Esophagus squamous epithelium (tissue), 4 donors: ENCODE data around the gene SFMBT2.

Experiments used
- POLR2A ChIP-seq, 4 donors: fragments of 450-650 bp; IDR thresholded peaks; one replicate each; pipeline ENCODE4 v1.6.1; 2017; ENCODE audit warnings: antibody characterized with exemption in 4 of 4, mild to moderate bottlenecking in 4 of 4, moderate library complexity in 3 of 4
- TF ChIP-seq, protein P1 (sequence below), 6 experiments: fragments of 450-650 bp in 4 of 6; fragments of 200-600 bp in 2 of 6; sonication (generic) in 2 of 6; IDR thresholded peaks; one replicate each; pipeline ENCODE4 v1.5.1; 2016 to 2019; ENCODE audit warnings: antibody characterized with exemption in 6 of 6, mild to moderate bottlenecking in 4 of 6, moderate library complexity in 4 of 6

DNA sequence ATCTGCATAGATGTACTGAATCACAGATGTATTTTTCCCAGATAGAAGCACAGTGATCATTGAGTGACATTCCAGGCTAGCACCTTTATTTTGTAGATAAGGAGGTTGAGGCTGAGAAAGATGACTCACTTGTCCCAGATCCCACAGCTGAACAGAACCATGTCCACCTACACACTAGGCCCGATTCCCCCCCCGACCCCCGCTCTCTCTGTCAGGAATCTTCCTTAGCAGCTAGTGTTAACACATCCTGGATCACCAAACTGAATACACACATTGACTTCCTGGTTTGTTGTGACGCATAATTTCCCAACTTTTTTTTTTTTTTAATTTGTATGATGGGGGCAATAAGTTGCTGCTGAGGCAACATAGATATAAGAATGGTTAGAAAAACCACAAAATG lies 5.2 kb downstream of the SFMBT2 start:
- TF ChIP-seq, protein P1, sequence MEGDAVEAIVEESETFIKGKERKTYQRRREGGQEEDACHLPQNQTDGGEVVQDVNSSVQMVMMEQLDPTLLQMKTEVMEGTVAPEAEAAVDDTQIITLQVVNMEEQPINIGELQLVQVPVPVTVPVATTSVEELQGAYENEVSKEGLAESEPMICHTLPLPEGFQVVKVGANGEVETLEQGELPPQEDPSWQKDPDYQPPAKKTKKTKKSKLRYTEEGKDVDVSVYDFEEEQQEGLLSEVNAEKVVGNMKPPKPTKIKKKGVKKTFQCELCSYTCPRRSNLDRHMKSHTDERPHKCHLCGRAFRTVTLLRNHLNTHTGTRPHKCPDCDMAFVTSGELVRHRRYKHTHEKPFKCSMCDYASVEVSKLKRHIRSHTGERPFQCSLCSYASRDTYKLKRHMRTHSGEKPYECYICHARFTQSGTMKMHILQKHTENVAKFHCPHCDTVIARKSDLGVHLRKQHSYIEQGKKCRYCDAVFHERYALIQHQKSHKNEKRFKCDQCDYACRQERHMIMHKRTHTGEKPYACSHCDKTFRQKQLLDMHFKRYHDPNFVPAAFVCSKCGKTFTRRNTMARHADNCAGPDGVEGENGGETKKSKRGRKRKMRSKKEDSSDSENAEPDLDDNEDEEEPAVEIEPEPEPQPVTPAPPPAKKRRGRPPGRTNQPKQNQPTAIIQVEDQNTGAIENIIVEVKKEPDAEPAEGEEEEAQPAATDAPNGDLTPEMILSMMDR (IDR thresholded peaks at IDR 0.05): no peak
- TF ChIP-seq POLR2A (IDR thresholded peaks at IDR 0.05): no peak
